WERI-Rb-1 (cell line): ENCODE measurements around the gene MYH2.

Source experiments
- DNase-seq: peaks from one replicate; pipeline ENCODE4 v3.0.0-alpha.2; 2020
- H3K27ac ChIP-seq: fragments of 250-450 bp; sonication (Bioruptor Pico); 2 replicates; pipeline ENCODE4 v1.5.1; 2020; ENCODE audit warnings: mild to moderate bottlenecking, moderate library complexity
- H3K27me3 ChIP-seq: fragments of 250-450 bp; sonication (Bioruptor Pico); 2 replicates; pipeline ENCODE4 v1.5.1; 2021; ENCODE audit warnings: mild to moderate bottlenecking, low read depth, moderate library complexity; ENCODE audit not compliant: insufficient read depth, severe bottlenecking
- H3K36me3 ChIP-seq: fragments of 250-450 bp; sonication (Bioruptor Pico); 2 replicates; pipeline ENCODE4 v1.5.1; 2020; ENCODE audit warnings: mild to moderate bottlenecking, moderate library complexity
- H3K4me3 ChIP-seq: 2 replicates; pipeline ENCODE4 v1.5.1; 2011; ENCODE audit warnings: low read depth, mild to moderate bottlenecking, control low read depth, low read length
- H3K9me3 ChIP-seq: fragments of 250-450 bp; sonication (Bioruptor Pico); 2 replicates; pipeline ENCODE4 v1.5.1; 2021; ENCODE audit warnings: mild to moderate bottlenecking, moderate library complexity; ENCODE audit not compliant: severe bottlenecking
- TF ChIP-seq, protein P1 (sequence below): IDR thresholded peaks from 2 replicates; pipeline ENCODE4 v1.5.1; 2011; ENCODE audit warnings: low read depth, mild to moderate bottlenecking, control low read depth, inconsistent platforms, low read length

The MYH2 gene

GRCh38 chr17:10549096-10549842 lies at the start of gene MYH2:
TSS of gene MYH2 (minus strand) at chr17:10549658. CDS start at chr17:10547920, 1,738 bp downstream.
- H3K36me3 ChIP-seq, result no peaks in the 10 kb centered on the region
- TF ChIP-seq, protein P1, sequence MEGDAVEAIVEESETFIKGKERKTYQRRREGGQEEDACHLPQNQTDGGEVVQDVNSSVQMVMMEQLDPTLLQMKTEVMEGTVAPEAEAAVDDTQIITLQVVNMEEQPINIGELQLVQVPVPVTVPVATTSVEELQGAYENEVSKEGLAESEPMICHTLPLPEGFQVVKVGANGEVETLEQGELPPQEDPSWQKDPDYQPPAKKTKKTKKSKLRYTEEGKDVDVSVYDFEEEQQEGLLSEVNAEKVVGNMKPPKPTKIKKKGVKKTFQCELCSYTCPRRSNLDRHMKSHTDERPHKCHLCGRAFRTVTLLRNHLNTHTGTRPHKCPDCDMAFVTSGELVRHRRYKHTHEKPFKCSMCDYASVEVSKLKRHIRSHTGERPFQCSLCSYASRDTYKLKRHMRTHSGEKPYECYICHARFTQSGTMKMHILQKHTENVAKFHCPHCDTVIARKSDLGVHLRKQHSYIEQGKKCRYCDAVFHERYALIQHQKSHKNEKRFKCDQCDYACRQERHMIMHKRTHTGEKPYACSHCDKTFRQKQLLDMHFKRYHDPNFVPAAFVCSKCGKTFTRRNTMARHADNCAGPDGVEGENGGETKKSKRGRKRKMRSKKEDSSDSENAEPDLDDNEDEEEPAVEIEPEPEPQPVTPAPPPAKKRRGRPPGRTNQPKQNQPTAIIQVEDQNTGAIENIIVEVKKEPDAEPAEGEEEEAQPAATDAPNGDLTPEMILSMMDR, result no peak
- no peaks in the 10 kb centered on the region for H3K9me3 ChIP-seq
- no peak within 1 kb of the TSS for H3K27ac ChIP-seq
- no peak for DNase-seq
- H3K27me3 ChIP-seq, result peaks cover 10% of the 10 kb centered on the region
- H3K4me3 ChIP-seq, result no peak within 1 kb of the TSS

- Histone ChIP-seq H3K36me3 (no peaks in the 10 kb centered on the region), H3K27me3 (peaks cover 2% of the 10 kb centered on the region), H3K4me3 (no peak overlapping the region), H3K27ac (no peak overlapping the region), H3K9me3 (no peaks in the 10 kb centered on the region)
- DNase-seq, result no peak
- TF ChIP-seq, protein P1, result no peak
Measured at GRCh38 chr17:10598621-10599020, 49.2 kb upstream of the MYH2 start.

DNA sequence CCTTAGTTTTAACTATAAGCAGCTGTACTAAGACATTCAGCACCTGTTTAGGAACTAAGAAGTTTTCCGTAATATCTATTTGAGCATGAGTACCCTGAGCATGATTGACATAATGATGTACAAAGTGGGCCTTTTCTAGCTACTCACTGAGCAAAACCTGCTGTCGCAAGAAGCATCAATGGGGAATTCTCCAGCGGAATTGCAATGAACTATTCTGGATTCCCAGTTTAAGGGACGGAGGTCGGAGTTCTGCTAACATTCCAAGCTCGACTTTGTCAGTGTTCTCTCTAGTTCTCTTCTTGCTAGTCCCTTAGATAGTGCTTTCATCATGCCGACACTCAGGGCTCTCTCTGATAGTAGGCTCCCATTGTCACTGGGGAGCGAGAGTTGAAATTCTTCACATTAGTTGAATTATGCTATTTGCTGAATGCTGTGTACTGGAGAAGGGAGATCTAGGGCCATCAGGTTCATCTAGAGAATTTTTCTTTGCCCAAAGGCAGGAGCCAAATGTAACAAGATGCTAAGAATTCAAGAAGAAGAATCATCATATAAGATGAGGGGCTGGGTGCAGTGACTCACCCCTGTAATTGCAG lies 40.2 kb upstream of the MYH2 start:
- H3K36me3 ChIP-seq, result no peaks in the 10 kb centered on the region
- H3K9me3 ChIP-seq, result no peaks in the 10 kb centered on the region
- H3K4me3 ChIP-seq, result no peak overlapping the region
- TF ChIP-seq, protein P1, result no peak
- no peak overlapping the region for H3K27ac ChIP-seq
- DNase-seq, result no peak
- no peaks in the 10 kb centered on the region for H3K27me3 ChIP-seq

DNA sequence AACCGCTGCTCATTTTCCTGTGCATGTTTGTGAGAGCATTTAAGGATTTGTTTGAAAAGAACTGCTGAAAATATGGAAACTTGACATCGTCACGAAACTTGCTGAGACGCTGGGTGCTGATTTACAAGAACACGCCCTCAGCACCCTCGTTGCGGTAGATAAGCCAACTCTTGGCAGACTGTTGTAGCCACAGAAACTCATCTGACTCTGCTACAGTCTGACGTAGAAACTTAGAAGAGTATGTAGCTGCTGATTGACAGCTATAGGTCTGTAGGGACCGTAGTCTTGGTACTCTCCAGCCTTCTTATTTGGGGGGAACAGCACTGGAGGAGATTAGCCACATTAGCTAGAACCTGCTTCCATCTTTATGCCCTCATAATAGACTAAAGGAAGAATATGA lies 36.1 kb upstream of the MYH2 start:
- TF ChIP-seq, protein P1, result no peak
- no peaks in the 10 kb centered on the region for H3K9me3 ChIP-seq
- no peak overlapping the region for H3K27ac ChIP-seq
- H3K4me3 ChIP-seq, result no peak overlapping the region
- no peak for DNase-seq
- H3K36me3 ChIP-seq, result no peaks in the 10 kb centered on the region
- H3K27me3 ChIP-seq, result no peaks in the 10 kb centered on the region

- no peaks in the 10 kb centered on the region for H3K9me3 ChIP-seq
- no peaks in the 10 kb centered on the region for H3K27me3 ChIP-seq
- H3K36me3 ChIP-seq, result no peaks in the 10 kb centered on the region
- no peak overlapping the region for H3K4me3 ChIP-seq
- no peak for DNase-seq
- H3K27ac ChIP-seq, result no peak overlapping the region
- TF ChIP-seq, protein P1, result no peak
Measured at GRCh38 chr17:10583834-10584233, 34.4 kb upstream of the MYH2 start.
